IPS DF 6.9 (cell line): ENCODE data around the gene IMPA2.

ENCODE experiments used
- DNase-seq: peaks from one replicate; pipeline ENCODE4 v3.0.0-alpha.2; 2013; ENCODE audit warnings: low read depth, low spot score
- H3K27ac ChIP-seq: one replicate; pipeline ENCODE4 v1.5.1; 2013; ENCODE audit warnings: low read length, control low read depth
- H3K27me3 ChIP-seq: 2 replicates; pipeline ENCODE4 v1.6.1; 2013; ENCODE audit warnings: mild to moderate bottlenecking, low read length; ENCODE audit not compliant: control insufficient read depth, insufficient read depth
- H3K36me3 ChIP-seq: 2 replicates; pipeline ENCODE4 v1.6.1; 2013; ENCODE audit warnings: low read length; ENCODE audit not compliant: control insufficient read depth, insufficient read depth
- H3K4me1 ChIP-seq: 2 replicates; pipeline ENCODE4 v1.6.1; 2013; ENCODE audit warnings: low read length; ENCODE audit not compliant: control insufficient read depth, insufficient read depth
- H3K4me3 ChIP-seq: 2 replicates; pipeline ENCODE4 v1.5.1; 2013; ENCODE audit warnings: mild to moderate bottlenecking, low read length
- H3K9me3 ChIP-seq: 2 replicates; pipeline ENCODE4 v1.6.1; 2013; ENCODE audit warnings: low read length, inconsistent platforms; ENCODE audit not compliant: control insufficient read depth, insufficient read depth
- WGBS: extraction: QIAGEN DNeasy Blood & Tissue Kit; methylation state at CpG from one replicate; pipeline ENCODE4 v1.1.7; 2013; ENCODE audit warnings: mixed read lengths, missing lambda C conversion rate; ENCODE audit not compliant: insufficient read length, insufficient coverage; 5-methylcytosine and 5-hydroxymethylcytosine counted together

Gene IMPA2

DNA sequence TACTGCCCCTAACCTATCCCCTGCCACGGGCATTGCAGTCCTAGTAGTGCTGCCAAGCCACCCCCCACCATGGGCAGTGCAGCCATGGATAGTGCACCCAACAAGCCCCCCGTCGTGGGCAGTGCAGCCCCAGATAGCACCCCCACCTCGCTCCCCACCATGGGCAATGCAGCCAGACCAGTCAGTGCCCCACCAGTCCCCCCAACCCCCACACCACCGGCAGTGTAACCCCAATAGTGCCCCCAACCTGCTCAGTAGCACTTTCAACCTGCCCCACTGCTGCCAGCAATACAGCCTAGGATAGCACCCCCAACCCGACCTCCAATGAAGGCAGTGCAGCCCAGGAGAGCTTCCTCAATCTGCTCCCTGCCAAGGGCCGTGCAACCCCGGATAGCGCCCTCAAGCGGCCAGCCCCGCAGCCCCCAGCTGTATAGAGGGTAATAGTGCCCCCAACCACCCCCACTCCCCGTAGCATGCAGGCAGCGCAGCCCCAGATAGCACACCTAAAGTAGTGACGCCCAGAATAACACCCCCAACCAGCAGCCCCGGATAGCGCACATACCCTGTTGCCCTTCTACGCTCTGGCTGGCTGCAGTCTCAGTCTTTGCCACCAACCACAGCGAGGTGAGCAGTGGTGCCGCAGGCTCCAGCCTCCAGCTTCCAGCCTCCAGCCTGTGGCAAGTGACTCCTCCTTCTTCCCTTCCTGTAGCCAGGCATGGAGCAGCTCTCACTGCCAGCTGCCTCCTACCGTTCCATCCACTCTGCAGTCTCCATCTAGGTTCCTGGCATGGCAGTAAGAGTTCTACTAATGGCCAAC, 66.9 kb downstream of the IMPA2 start:
- Histone ChIP-seq H3K9me3 (no peaks in the 10 kb centered on the region), H3K27ac (no peak overlapping the region), H3K27me3 (no peaks in the 10 kb centered on the region), H3K36me3 (no peaks in the 10 kb centered on the region), H3K4me3 (no peak overlapping the region), H3K4me1 (no peaks in the 10 kb centered on the region)
- WGBS: no CpG with 5 or more reads among the region's 20 CpGs
- DNase-seq: no peak

DNA sequence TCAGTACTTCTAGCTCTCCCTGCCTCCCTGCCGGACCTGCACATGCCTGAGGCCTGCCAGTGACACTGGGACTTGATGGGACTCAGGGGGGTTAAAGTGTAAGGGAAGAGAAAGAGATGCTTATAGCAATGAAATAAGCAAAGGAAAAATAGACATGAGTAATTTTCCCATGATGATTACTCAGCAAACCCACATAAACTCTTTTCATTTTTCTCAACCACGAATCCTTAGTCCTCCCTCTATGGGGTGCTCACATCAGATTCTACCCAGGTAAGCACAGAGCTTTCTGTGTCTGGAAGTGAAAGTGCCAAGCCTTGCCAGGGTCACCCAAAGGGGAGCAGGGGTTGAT, 67.5 kb downstream of the IMPA2 start:
- Histone ChIP-seq H3K9me3 (no peaks in the 10 kb centered on the region), H3K36me3 (no peaks in the 10 kb centered on the region), H3K27me3 (no peaks in the 10 kb centered on the region), H3K4me1 (no peaks in the 10 kb centered on the region), H3K4me3 (no peak overlapping the region), H3K27ac (no peak overlapping the region)
- no peak for DNase-seq
- 100% methylated on average over 1 of the region's 2 CpGs for WGBS

DNA sequence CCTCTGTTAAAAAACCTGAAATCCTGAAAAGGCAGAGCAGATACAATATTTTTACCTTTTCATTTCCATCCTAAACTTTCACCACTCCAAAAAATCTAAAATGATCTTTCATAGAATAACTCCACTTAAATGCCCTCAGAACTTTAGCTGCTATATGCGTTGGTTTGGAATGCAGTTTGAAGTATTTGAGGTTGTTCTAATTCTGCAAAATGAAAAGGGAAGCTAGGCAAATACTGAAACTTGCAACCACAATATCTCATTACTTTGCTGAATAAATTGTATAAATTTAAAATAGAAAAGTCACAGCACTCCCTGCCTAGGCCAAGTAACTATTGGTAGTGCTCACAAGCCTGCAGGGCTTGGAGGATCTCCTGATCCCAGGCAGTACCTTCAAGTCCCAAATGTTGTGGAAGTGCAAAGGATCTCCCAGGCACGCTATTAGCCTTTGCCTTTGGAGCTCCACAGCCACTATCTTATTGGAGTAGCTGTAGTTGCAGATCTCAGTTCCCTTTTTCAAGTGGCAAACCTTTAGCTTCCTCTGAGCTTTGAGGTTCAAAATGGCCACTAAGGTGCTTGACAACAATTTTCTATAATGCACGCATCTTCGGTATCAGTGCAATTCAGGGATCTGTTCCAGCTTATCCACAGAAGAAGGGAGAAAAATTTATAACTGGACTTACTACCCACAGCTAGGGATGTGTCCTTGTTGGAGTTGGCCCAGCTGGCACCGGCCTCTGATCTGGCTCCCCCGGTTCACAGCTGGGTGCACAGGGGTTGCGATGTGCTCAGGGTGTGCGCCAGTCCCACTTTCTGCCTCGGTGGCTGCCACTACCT, 68.9 kb downstream of the IMPA2 start:
- Histone ChIP-seq H3K27ac (no peak overlapping the region), H3K36me3 (no peaks in the 10 kb centered on the region), H3K4me3 (no peak overlapping the region), H3K27me3 (no peaks in the 10 kb centered on the region), H3K9me3 (no peaks in the 10 kb centered on the region), H3K4me1 (no peaks in the 10 kb centered on the region)
- no peak for DNase-seq
- no CpG with 5 or more reads among the region's 9 CpGs for WGBS

DNA sequence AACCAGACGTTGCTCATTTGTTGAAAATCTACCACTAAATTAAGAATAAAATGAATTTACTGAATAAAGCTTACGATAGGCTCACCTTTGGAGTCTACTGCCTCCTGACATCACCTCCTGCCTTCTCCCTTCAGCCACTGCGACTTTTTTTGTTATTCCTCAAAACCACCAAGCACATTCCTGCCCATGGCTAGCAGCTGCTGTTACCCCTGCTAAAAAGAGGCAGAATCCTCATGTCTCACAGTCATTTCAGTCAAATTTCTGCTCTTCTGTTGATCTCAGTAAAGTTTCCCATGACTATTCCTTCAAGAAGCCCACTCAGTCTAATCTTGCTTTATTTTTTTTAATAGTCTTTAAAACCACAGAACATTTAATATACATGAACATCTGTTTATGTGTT, 71.6 kb downstream of the IMPA2 start:
- no peak overlapping the region for H3K27ac ChIP-seq
- H3K9me3 ChIP-seq: no peaks in the 10 kb centered on the region
- no peaks in the 10 kb centered on the region for H3K4me1 ChIP-seq
- WGBS: no CpG with 5 or more reads among the region's 3 CpGs
- no peaks in the 10 kb centered on the region for H3K36me3 ChIP-seq
- H3K4me3 ChIP-seq: no peak overlapping the region
- DNase-seq: no peak
- H3K27me3 ChIP-seq: no peaks in the 10 kb centered on the region

DNA sequence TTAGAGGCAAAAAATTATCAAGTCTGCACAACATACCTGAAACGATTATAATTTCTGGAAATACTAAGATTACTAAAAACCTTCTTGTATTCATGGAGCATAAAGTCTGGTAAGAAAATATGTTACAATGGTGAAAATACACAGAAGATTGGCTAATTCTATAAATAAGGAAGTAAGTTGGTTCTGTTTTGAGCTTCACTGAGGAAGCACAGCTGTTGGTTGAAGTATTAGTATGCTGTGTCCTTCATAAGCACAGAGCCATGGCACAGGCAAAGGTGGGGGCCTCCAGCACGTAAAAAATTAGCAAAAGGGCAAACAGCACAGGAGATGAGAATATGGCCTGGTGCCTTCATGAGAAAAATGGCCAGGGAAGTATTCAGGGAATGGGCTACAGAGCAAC, 72.0 kb downstream of the IMPA2 start:
- no peaks in the 10 kb centered on the region for H3K36me3 ChIP-seq
- H3K4me3 ChIP-seq: no peak overlapping the region
- H3K9me3 ChIP-seq: no peaks in the 10 kb centered on the region
- no peaks in the 10 kb centered on the region for H3K27me3 ChIP-seq
- no peaks in the 10 kb centered on the region for H3K4me1 ChIP-seq
- WGBS: no CpG with 5 or more reads among the region's 2 CpGs
- no peak for DNase-seq
- H3K27ac ChIP-seq: no peak overlapping the region

DNA sequence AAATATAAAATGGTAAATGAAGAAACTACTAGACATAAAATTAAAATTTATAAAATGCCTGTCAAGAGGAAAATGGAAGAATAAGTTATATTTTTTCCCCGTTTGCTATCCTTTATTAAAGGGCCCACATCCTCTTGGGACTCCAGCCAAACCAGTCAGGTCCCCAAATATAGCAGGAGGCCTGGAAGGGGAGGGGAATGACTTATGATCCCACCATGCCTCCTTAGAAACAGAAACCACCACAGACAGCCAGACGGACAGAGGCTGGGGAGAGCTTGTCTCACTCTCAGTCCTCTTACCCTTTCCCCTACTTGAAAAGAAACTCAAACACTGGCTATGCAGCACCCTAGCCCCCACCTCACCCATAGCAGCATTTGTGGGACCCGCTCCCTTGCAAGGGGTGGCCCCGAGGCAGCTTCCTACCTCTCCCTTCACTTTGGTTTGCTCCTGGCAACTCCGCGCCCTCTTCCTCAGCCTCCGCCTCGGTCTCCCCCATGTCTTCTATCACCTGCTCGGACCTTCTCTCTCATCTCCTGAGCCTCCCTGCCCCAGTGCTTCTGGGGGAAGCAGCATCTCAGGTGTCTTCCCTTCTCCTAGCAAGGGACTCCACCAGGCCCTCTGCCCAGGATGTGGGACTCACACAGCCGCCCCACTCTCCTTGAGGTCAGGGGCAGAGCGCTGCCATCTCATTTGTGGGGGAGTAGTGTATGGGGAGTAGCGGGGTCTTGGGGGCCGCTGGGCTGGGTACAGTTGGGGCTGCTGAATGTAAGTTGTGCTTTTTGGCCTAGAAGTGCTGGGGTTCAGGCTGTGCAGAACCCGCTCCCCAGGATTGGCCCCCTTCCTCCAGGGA, 75.0 kb downstream of the IMPA2 start:
- no peak overlapping the region for H3K27ac ChIP-seq
- no CpG with 5 or more reads among the region's 14 CpGs for WGBS
- DNase-seq: no peak

DNA sequence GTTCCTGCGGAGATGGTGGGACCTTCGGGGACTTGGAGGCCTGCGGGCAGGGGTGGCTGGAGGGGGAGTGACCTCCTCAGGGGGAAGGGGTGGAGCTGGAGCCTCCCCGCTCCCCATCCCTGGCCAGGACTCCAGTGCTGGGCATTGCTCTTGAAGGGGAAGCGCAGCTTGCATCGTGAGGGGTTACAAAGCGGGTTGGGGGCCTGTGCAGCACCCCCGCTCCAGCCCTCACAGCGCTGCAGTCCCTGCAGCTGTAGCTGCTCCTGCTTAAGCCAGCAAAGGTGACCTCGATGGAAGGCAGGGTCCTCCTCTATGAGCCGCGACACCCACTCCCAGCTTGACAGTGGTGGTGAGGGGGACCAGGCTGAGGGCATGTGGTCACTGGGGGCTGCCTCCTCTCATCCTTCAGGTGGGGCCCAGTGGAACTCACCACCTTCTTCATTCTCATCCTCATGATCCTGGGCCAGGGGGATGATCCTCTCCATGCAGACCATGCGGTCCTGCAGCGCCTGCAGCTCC, 75.6 kb downstream of the IMPA2 start:
- WGBS: no CpG with 5 or more reads among the region's 14 CpGs
- Histone ChIP-seq H3K4me3 (no peak overlapping the region), H3K4me1 (no peaks in the 10 kb centered on the region), H3K9me3 (no peaks in the 10 kb centered on the region), H3K27me3 (no peaks in the 10 kb centered on the region), H3K36me3 (no peaks in the 10 kb centered on the region), H3K27ac (no peak overlapping the region)
- DNase-seq: no peak

More for the DNA sequence above, 75.0 kb downstream of the IMPA2 start:
- no peaks in the 10 kb centered on the region for H3K36me3 ChIP-seq
- H3K4me1 ChIP-seq: no peaks in the 10 kb centered on the region
- H3K4me3 ChIP-seq: no peak overlapping the region
- H3K27me3 ChIP-seq: no peaks in the 10 kb centered on the region
- H3K9me3 ChIP-seq: no peaks in the 10 kb centered on the region

DNA sequence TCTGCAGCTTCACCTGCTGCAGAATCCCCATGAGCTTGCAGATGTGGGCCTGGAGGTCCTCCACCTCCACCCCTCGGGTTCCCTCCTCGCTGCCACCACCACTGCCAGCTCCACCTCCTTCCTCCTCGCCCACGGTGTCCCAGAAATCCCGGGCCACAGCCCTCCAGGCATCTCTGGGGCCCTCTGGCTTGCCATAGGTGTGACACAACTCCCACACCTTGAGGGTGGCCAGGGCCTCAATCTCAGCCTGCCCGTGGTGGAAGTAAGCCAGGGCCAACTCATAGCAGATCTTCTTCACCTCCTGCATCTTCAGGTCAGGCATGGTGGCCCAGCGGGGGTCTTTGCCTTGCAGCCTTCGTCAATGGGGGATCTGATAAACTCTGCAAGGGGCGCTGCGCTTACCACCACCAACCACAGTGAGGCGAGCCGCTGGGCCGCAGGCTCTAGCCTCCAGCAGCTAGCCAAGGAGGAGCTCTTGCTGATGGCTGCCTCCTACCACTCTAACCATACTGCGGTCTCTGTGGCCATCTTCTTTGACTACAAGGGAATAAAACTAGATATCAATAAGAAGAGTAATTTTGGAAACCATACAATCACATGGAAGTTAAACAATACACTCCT, 76.2 kb downstream of the IMPA2 start:
- Histone ChIP-seq H3K4me1 (no peaks in the 10 kb centered on the region), H3K4me3 (no peak overlapping the region), H3K27ac (no peak overlapping the region), H3K36me3 (no peaks in the 10 kb centered on the region), H3K9me3 (no peaks in the 10 kb centered on the region), H3K27me3 (no peaks in the 10 kb centered on the region)
- DNase-seq: no peak
- no CpG with 5 or more reads among the region's 14 CpGs for WGBS

DNA sequence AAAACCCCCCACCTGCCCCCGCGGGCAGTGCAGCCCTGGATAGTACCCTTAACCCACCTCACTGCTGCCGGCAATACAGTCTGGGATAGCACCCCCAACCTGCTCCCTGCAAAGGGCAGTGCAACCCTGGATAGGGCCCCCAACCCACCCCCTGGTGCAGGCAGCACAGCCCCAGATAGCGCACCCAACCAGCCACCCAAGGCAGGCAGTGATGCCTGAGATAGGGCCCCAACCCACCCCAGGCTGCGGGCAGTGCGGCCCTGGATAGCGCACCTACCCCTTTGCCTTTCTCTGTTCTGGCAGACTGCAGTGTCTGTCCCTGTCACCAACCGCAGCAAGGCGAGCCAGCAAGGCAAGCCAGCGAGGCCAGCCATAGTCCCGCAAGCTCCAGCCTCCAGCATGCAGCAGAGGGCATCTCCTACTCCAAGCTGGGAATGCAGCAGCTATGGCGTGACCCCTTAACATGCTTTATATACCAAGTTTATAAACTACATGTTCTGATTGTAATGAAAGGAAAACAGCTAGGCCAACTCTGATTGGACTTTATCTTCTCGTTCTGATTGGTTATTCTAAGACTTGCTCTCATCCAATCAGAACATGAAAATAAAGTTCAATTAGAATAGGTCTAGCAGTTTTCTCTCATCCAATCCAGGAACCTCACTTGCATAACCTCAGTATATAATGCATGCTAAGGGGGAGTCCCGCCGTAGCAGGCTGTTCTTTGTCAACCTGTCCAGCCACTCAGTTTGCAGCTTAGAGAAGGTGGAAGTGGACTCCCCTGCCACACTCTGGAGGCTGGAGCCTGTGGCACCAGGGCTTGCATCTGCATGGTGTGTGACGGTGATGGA, 78.3 kb downstream of the IMPA2 start:
- H3K27me3 ChIP-seq: no peaks in the 10 kb centered on the region
- no peaks in the 10 kb centered on the region for H3K9me3 ChIP-seq
- no peaks in the 10 kb centered on the region for H3K4me1 ChIP-seq
- H3K27ac ChIP-seq: no peak overlapping the region
- DNase-seq: no peak
- no peaks in the 10 kb centered on the region for H3K36me3 ChIP-seq
- no CpG with 5 or more reads among the region's 16 CpGs for WGBS
- no peak overlapping the region for H3K4me3 ChIP-seq
